ENCODE measurements around the gene OR56A1.
"Not testable (repeated sequence)": the region's sequence is repeated elsewhere in the genome, so short reads cannot be mapped to it uniquely, and the experiment has no call there.

OR56A1 gene, protein sequence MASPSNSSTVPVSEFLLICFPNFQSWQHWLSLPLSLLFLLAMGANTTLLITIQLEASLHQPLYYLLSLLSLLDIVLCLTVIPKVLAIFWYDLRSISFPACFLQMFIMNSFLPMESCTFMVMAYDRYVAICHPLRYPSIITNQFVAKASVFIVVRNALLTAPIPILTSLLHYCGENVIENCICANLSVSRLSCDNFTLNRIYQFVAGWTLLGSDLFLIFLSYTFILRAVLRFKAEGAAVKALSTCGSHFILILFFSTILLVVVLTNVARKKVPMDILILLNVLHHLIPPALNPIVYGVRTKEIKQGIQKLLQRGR

DNA sequence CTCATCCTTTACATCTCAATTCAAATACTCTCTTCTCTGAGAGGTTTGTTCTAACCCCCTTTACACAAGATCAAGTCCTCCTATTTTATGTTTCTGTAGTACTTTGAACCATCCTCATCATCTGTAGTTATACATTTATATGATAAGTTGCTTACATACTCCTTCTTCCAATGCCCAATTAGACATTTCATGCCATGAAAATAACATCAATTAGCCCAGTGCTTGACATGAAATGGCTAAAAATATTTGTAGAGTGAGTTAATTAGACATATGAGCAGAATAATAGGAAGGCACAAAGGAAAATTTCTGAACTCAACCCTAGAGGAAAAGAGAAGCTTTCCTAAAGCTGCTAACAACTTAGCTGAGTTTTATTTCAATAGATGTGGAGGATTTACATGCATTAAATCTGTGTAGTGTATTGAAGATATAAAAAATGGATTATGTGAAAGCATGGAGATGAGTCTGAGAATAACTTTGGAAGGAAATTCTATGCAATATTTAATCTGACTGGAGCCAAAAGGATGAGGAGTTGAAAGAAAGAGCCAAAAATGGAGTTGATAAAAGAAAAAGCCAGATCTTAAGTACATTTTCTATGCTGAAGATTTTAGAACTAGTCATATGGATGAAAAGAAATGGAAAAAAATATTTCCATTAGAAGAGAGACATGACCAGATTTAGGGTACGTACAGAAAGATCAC lies at the start of gene OR56A1:
Gene OR56A1, minus strand, starts transcription at position 51 of the 698 bp plus-strand sequence. CDS start 3,066 bp downstream, outside the sequence.
- DNase-seq: no peak

DNA sequence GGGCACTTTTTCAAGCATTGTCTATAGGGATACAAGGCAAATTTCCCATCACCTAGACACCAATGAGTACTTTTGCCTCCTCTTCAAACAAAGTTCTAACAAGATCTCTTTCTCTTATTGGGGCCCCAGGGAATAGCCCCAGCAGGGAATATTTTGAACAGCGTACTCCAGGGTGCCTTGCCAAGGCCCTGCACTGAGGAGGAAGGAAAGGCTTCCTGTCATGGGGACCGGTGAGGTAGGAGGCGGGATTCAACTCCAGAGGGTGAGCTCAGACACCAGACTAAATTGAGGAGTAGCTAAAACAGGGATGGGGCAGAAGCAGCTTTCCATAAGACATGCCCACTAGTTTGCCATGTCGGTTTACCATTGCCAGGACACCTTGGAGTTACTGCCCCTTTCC lies 48.9 kb upstream of the OR56A1 start:
- DNase-seq: no peak

GRCh38 chr11:6077723-6078122 lies 47.2 kb upstream of the OR56A1 start:
- DNase-seq: no peak

- not testable (repeated sequence) for DNase-seq
These were observed 45.9 kb upstream of the OR56A1 start for GRCh38 chr11:6076443-6076842.

GRCh38 chr11:6067502-6067901 lies 36.9 kb upstream of the OR56A1 start:
- DNase-seq: no peak

GRCh38 chr11:6062691-6063358 lies 32.3 kb upstream of the OR56A1 start:
- DNase-seq: no peak

- no peak for DNase-seq
These were observed 30.9 kb upstream of the OR56A1 start for GRCh38 chr11:6061475-6061874.

GRCh38 chr11:6057452-6057851 lies 26.9 kb upstream of the OR56A1 start:
- no peak for DNase-seq

DNA sequence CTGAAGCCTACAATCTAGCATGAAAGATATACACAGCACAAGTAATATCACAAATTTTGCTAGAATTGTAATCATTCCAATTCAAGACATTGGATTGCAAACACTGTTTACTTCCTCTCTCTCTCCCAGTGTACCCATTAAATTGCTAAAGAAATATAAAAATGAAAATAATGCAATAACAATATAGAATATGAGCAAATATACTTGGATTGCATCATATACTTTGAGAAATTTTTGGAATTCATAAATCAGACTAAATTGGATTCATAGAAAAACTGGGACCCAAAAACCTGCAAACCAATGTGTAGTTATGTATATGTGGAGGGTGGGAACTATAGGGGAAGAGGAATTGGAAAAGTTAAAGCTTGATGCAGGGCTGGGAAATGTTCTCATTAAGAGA lies 25.0 kb upstream of the OR56A1 start:
- DNase-seq: no peak

DNA sequence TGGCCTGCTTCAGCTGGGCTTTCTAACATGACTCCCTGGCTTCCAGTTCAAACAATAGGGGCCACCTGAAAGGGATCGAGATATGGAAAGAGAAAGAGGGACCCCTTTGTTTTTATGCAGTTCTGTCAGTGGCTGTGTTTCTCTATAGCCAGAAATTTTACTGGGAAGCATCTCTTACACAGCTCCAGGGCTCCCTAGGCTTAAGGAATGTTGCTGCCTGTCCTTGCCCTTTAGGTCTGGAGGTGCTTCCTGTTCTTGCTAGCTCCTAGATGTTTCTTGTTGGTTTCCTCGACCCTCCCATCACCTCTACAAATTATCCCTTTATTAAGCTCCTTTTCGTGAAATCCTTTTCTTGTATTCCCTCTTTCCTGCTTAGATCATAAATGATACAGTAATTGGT lies 21.8 kb upstream of the OR56A1 start:
- no peak for DNase-seq

GRCh38 chr11:6040874-6041273 lies 10.3 kb upstream of the OR56A1 start:
- no peak for DNase-seq

DNA sequence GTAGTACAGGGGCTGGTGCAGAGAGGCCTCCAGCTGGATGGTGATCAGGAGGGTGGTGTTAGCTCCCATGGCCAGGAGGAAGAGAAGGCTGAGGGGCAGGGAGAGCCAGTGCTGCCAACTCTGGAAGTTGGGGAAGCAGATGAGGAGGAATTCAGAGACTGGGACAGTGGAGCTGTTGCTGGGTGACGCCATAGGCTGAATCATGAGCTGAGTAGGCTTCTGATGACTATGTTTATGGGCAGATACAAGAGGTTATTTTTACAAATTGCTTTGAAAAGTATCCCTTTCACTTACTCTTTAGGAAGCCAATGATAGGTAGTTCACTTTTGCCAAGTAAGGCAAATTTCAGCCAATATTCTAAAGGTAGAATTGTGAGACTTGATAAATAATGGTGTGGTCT lies 3.1 kb downstream of the OR56A1 start:
- DNase-seq: no peak

- DNase-seq: peak; percentile 85
These were observed 5.5 kb downstream of the OR56A1 start for GRCh38 chr11:6025056-6025455.

DNA sequence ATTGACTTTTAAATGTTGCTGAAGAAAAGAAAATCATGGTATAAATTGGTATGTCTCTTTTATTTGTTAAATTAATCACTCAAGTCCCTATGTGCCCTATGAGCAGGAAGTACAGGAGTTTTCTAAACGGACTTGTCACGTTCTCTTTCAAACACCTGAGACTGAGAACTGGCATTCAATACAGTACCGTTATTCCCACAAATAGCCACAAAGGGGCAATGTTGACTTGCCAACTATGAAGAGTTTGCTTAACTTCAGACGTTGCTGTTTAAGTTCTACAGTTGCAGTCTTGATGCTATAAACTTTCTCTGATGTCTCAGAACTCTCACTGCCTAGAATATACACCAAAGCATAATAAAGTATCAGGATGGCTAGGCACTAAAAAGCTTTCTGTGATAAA lies 7.6 kb downstream of the OR56A1 start:
- peak; percentile 58 for DNase-seq

DNA sequence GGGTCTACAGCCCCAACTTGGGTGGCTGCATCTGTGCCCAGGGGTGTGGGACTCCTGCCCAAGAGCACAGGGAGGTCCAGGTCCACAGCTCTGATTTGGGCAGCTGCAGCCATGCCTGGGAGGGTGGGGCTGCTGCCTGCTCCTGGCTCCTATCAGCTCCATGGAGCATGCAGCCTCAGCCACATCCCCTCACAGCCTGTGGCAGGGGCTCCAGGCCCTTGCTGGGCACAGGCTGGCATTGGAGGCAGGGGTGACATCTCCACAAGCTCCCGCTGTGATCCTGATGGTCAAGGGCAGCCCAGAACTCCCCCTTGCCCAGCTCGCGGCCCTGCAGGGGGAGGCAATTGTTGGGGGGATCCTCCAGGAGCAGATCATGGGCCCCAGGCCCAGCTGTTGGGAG lies 17.5 kb downstream of the OR56A1 start:
- no peak for DNase-seq

- no peak for DNase-seq
These were observed 18.4 kb downstream of the OR56A1 start for GRCh38 chr11:6012035-6012668.

GRCh38 chr11:6006846-6007245 lies 23.7 kb downstream of the OR56A1 start, which contains the start of gene OR56A4:
OR56A4 (minus strand) TSS chr11:6006946; CDS start chr11:6002992, 3,954 bp downstream.
- DNase-seq: no peak

GRCh38 chr11:6006395-6006794 lies 24.2 kb downstream of the OR56A1 start:
- DNase-seq: no peak

GRCh38 chr11:6002202-6002699 lies 28.3 kb downstream of the OR56A1 start:
- no peak for DNase-seq

- DNase-seq: no peak
These were observed 35.8 kb downstream of the OR56A1 start for GRCh38 chr11:5994791-5995190.

- DNase-seq: peak; percentile 23
These were observed 37.8 kb downstream of the OR56A1 start for GRCh38 chr11:5992604-5993251.

DNA sequence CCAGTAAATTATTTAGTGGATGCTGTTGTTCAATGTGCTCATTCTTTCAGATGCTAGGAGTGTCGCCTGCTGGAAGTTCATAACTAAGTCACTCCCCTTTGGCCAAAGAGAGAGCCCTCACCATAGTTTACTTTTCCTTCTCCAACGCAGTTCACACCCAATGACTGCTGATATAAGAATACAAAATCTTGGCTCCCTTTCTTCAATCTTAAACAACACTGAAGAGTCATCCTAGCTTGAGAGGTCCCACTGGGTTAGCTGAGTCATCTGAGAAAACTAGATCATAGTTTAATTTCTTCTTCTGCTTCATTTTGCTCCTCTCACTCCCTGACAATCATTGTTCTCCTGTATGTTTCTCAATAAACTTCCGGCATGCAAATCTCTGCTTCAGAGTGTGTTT lies 38.4 kb downstream of the OR56A1 start:
- no peak for DNase-seq

- DNase-seq: no peak
These were observed 41.4 kb downstream of the OR56A1 start for GRCh38 chr11:5989203-5989602.

All from hematopoietic multipotent progenitor cell treated with erythropoietin and hydrocortisone succinate and interleukin-3 and kit ligand, for 8 days (in vitro differentiated cells).